Measurements from ENCODE around the gene MACROD2.
"Not testable (repeated sequence)": the region's sequence is repeated elsewhere in the genome, so short reads cannot be mapped to it uniquely, and the experiment has no call there.

The MACROD2 gene

DNA sequence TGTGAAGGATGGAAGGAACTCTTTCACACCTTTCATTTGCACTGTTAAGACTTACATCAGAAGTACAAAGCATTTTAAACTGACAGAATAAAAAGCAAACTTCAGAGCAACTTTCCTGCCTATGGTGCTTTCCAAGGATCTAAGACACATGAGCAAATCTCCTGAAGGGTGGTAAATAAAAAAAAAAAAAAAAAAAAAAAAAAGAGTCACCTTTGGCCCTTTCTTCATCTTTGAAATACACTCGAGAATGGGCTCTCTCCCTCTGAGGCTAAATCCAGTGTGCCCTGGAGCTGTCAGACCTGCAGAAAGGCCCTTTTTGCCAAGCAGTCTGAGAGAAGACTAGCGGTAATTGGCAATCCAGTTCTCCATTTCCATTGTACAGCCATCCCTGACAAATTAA, 1455.9 kb downstream of the MACROD2 start:
- DNase-seq (ENCODE audit: low read depth), result no peak

DNA sequence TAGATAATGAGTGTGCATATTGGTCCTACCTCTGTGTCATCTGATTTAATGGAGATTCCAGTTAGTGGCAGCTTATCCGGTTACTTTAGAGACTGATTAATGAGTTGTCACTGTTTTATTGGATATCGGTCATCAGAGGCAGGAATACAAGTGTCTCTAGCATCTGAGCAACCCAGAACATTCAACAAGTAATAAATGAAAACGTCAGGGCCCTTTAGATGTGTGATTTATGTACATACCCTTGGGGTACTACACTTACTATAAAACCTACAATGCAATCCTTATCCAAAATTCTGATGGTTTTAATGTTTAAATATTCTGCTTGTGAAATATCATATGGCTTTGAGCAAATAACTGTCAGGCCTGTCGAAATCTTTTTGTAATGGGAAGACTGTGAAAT, 1460.0 kb downstream of the MACROD2 start:
- peak; percentile 24 for DNase-seq (ENCODE audit: low read depth)

DNA sequence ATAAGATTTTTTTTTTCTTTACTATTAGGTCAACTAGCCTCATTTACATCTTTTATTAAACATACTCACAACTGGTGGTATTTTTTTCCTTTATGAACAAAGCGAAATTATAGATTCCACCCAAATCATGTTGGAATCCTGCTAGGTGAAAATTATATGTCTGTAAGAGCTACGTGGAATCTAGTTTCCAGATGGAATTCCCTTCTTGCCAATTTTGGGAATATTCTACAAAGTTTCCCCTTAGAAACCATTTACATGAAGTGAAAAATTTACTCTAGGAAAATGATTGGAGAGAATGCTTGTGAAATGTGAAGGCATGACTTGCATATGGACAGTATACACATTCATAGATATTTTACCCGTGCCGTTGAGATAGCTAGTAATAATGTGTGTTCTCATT, 1466.6 kb downstream of the MACROD2 start:
- DNase-seq (ENCODE audit: low read depth), result no peak

DNA sequence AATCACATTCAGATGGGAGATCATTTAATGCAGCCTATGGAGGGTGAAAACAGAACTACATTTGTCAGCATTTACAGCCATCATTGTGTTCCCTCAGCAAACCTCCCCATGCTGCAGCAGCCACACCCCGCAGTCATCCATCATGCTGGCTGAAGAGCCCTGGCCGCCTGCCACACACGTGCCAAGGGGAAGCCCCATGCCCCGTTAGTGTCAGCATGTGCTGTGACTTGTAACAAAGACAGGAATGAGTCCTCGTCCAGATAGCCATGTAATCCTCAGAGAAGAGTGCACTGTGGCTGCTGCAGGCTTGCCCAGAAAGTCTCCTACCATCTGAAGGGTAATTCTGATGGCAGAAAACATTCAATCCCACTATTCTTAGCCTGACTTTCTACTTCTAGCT, 1480.2 kb downstream of the MACROD2 start:
- DNase-seq (ENCODE audit: low read depth), result no peak

DNA sequence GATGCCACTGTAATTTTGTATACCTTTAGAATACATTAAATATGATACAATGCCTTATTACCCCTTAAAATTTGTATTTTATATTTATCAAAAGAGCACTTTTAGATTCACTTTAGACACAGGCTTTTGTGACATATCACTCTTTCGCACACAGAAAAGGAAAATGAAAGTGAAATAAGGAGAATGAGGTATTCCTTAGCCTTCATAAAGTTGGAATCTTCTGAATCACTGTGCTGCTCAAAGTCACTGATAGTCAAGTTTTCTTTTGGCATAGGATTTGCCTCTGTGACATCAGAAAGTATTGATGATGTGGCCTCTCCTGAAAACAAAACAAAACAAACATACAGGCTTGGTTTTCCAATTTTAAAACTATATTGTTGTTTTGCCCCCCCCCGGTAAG, 1480.9 kb downstream of the MACROD2 start:
- DNase-seq (ENCODE audit: low read depth), result no peak

DNA sequence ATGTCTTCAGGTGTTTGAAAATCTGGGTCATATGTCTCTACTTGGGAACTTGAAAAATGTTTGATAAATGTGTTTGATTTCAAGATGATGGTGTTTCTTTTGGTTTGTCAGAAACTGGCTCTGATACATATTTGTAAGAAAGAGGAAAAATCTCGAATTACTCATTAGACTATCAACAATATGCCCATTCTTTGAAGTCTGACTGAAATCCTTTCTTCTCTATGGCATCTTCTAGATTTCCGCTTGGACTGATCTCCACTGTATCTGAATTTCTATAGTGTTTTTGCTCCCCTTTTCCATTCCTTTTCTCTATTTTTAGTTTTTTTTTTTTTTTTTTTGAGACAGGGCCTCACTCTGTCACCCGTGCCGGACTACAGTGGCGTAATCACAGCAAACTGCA, 1481.5 kb downstream of the MACROD2 start:
- DNase-seq (ENCODE audit: low read depth), result no peak

DNA sequence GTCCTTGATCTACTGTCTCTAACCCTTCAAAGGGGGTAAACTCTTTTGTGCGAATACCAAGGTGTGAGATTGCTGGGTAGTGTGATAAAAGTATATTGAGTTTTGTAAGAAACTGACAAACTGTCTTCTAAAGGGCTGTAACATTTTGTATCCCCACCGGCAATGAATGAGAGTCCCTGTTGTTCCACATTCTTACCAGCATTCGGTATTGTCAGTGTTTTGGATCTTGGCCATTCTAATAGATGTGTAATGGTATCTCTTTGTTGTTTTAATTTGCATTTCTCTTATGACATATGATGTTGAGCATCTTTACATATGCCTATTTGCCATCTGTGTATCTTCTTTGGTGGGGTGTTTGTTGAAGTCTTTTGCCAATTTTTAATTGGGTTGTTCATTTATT, 1487.2 kb downstream of the MACROD2 start:
- DNase-seq (ENCODE audit: low read depth), result no peak

DNA sequence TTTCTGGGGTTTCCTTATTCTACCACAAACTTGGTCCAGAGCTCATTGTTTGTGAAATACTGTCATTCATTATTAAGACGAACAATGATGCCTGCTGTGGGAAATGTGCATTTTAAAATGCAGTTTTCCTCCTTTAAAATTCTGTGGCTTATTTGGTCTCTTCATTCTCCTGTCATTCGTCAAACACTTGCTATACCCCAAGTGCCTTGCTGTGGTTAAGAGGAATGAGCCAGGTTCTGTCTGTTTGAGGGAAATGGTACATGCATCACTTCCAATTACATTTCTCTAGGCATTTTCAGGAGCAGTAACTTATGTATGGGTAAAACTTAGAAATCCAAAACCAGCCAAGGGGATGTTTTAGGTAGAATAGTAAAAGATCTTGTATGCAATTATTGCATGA, 1490.2 kb downstream of the MACROD2 start:
- no peak for DNase-seq (ENCODE audit: low read depth)

DNA sequence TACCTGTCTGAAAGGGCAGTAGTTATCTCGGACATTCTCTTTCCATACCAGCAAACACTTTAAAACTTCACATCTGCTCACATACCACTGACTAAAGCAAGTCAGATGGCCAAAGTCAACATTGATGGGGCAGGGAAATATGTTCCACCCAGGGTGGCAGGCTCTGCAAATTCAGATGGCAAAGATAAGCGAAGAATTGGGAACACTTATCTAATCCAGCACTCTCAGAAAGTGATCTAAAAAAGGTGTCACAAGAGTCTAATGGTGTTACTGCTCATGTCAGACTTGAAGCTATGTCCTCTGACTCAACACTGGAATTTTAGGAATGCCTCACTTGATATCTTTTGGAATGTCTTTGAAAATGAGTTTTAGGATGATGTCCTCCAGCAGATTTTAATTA, 1491.7 kb downstream of the MACROD2 start:
- DNase-seq (ENCODE audit: low read depth), result no peak

DNA sequence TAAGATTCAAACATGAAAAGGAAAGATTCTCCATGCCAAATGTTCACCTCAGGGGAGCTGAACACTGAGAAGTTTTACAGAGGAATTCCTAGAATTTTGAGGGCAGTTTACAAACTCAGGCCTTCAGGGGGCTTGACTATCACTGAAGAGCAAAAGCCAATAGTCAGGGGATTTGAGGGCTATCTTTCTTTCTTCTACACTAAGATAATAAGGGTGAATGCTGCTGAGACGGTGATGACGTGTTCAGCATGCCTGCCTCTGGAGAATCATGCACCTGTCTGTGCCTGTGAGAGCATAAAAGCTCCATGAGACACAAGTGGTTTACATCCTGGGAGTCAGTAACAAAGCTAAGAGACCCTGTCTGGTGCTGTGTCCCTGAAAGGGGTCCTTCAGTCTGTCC, 1492.4 kb downstream of the MACROD2 start:
- DNase-seq (ENCODE audit: low read depth), result no peak

DNA sequence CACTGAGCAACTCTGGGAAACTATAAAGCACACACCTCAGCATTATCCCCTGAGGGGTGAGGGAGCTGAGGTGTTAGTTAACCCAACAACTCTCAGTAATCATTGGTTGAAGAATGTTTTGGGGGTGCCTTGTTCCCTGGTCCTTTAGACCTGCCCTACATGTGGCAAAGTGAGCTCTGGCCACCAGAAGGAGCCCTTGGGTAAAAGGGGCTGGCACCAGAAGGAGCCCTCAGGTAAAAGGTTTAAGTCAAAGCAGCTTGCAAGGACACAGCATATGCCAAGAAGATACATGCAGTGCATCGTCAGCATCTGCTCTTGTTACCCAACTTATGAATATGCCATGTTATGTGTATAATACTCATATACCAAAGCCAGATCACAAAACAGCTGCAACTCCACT, 1496.3 kb downstream of the MACROD2 start:
- DNase-seq (ENCODE audit: low read depth), result no peak

DNA sequence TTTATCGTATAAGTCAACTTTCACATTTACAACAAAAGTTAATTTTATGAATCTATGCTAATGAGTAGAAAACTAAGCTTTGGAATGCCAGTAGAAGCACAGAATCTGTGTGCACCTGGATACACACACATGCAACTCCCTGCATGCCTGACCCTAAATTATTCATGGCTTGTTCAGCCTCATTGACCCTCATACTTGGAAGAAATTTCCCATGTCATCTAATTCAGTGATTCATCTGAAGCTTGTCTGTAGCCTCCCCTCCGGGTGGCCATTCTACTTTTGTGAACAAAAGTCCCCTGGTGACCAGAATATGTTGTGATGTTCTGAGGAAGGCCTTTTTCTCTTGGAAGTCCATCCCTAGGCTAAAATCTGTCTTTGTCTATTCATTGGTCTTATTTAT, 1499.5 kb downstream of the MACROD2 start:
- no peak for DNase-seq (ENCODE audit: low read depth)

DNA sequence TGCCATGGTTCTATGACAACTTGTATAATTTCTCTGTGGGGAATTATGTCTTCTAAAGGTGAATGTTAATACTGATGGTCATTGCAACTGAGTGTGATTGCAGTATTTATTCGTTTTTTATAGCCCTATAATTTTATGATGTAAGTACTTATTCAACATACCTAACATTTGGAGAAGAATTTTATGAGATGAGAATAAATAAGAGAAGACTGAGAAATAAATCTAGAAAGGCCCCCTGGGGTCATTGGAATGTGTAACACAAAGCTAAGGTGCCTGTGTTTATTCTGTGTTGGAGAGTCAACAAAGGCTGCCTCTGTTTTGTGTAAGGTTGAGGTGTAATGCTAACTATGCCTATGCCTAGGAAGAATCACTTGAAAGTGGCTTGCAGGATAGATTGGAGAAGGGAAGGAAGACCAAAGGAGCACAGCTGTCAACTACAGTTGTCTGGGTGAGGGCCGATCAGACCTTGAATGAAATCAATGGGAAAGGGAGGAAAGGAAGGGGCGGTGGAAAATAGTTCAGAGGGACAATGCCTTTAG, 1501.3 kb downstream of the MACROD2 start:
- no peak for DNase-seq (ENCODE audit: low read depth)

DNA sequence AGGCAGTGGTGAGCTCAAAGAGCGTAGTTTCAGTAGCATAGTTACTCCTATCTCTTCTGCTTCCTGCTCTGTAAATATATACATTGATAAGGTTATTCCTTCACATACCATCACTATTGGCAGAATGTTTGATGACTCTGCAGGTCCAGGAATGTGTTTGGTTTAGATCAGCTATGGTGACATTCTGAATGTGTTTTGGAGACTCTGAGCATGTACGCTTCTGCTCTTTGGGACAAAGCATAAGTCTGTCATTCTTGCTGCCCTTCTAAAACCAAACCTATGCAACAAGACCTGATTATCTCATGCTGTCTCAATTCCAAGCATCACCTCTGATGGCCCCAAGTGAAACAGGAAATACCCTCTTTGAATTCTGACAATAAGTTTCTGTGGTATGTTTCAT, 1503.6 kb downstream of the MACROD2 start:
- no peak for DNase-seq (ENCODE audit: low read depth)

DNA sequence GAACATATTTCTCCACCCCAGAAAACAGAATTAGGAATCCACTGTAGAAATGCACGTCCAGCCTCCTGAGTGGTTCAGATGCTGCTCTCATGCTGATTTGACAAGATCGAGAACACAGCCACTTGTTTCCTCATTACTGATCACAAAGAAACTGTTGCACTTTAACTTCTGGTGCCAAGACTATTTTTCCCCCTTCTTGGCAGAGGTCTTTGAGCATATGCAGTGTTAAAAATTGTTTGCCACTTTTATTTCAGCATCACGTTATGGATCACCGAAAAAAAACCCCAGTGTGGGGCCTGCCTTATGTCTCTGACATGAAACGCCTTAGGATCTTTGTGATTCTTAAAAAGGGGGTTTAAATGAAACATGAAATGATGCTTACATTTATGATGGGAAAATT, 1511.0 kb downstream of the MACROD2 start:
- DNase-seq (ENCODE audit: low read depth), result no peak

DNA sequence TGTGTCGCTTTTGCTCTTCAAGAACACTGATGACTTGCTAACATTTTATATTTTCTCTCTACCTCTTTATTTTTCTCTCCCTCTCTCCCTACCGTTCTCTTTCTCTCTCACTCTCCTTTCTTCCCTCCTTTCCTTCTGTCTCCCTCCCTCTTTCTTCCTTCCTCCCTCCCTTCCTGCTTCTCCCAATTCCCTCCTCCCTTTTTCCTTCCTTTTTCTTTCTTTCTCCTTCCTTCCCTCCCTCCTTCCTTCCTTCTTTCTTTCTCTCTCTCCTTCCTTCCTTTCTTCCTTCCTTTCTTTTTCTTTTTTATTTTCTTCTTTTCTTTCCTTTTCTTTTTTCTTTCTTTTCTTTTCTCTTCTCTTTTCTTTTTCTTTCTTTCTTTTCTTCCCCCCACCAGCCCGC, 1511.8 kb downstream of the MACROD2 start:
- DNase-seq (ENCODE audit: low read depth), result no peak

DNA sequence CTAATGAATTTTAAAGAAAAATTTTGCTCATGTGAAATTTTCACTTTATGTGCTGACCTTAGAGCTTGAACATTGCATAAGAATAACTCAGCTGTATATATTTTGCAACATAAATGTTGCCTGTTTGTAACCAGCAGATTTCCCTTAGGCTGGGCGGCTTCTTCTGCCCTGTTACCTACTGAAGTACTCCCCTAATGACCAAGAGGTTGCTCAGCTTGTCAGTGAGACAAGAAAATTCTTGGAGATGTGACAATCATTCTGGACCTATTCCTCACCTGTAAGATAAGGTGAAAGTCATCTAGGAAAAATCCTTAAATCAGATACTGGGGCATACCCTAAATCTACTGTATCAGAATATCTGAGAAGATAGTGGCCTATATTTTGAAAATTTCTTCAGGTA, 1516.2 kb downstream of the MACROD2 start:
- DNase-seq (ENCODE audit: low read depth), result no peak

DNA sequence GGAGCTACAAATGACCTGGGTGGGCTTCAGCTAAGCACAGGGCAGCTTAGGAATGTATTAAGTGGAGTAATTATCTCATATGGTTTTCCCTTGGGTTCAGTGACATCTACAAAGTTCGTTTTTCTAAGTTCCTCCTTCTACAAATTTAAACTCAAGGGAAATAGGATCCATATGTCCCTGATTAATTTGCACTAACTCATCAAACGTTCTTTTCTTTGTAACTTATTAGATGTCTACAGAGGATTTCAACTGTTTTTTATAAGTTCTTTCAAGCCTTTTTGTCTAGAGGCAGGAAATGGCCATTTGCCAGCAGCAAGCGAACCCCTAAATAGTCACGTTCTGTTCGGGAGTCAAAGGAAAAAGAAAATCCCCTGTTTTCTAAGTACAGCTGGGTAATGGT, 1517.6 kb downstream of the MACROD2 start:
- DNase-seq (ENCODE audit: low read depth), result no peak

DNA sequence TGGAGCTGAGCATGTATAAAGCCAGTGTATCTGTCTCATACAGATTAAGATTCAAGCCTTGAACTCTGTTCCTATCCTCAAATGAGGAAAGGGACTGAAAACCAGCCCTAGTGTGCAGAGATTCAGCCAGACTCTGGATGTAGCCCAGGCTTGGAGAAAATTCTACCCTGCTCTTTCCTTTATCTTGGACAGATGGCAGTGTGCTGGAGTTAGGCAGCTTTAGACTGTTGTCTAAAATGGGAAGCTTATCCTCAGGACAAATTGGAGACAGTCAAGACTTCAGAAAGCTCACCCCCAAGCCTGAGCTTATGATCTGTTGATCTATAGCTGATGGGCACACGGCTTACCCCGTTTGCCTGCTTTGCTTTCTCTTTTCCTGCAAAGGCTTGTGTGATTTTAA, 1520.4 kb downstream of the MACROD2 start:
- DNase-seq (ENCODE audit: low read depth), result no peak

DNA sequence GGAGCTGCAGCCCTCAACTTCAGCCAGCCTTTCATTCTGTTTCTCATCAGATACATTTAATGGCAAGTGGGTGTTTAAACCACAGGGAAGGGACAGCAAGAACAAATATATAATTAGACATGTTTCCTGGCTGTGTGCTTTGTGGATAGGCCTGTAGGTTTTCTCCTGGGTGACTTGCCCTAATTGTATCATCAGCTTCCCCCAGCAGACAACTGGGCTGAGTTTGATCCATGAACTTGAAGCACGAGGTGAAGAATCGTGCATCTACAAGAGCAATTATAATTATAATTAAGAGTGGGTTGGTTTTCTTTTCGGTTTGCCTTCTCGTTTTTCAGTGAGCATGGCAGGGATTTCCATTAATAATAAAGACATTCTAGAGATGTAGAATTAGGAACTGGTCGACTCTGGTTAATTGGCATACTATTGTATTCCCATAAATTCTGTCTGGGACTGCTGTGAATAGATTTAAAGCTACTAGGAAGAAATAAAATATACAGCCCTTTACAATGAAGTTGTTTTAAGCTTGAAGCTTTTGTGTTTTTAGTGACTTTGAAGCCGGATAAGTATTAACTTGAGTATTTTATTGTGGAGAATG, 1525.7 kb downstream of the MACROD2 start:
- no peak for DNase-seq (ENCODE audit: low read depth)

DNA sequence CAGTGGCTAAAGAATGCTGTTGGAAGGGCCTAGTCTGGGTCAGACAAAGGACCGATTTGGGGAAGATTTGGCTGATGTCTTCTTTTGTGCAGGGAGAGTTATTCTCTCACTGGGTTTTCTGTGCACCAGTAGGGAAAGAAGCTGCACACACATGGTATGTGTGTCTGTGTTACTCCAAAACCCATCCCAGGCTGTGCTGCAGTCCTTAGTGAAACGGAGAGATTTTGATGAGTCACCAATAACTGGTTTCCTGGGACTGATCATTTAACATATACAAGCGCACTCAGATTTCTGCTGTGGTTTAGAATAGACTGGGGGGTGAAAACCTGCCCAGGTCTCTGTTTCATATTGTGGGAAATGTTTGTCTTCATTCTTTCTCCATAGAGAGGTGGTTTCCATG, 1528.1 kb downstream of the MACROD2 start:
- DNase-seq (ENCODE audit: low read depth), result no peak

DNA sequence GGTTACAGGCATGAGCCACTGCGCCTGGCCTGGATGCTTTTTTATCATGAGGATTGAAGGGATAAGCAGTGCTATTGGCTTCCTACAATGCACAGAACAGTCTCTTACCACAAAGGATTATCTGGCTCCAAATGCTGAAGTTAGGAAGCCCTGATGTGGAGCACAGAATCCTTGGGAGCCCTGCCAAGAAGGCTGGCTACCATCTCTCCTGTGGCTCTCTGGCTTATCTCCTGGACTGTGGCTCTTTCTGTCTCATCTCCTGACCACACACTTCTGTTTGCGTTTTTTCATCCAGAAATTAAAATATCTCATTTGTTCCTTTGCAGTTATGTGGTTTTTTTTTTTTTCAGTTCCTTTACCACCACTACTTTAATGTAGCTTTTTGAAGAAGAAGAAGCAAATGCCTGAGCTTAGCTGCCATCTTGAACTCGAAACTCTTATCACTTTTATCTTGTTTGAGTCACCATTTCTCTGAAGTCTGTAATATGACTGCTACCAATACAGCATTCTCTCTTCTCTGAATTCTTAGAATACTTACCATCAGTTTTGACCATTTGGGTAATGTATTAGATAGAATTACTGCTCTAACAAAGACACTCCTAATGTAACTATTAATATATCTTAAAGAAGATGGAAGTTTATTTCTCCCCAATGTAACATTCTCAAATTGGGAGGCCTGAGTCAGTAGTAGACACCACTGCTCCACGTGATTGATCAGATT, 1533.2 kb downstream of the MACROD2 start:
- DNase-seq (ENCODE audit: low read depth), result no peak

DNA sequence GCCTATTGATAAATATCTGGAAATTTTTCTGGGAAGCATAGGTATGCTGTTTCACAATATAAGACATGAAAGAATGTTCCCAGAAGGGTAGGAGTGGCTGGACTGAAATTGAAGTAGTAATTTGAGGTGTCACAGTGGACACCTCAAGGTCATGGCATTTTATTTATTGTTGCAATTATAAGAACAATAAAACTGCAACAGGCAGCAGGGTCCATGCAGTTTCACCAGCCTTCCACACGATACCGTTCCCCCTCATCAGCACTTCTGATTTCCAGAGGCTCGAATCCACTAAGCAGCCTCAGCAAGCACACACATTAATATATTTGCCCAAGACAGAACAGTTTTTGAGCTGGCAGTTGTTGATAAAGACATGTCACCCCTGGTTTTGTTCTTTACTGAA, 1540.5 kb downstream of the MACROD2 start:
- no peak for DNase-seq (ENCODE audit: low read depth)

DNA sequence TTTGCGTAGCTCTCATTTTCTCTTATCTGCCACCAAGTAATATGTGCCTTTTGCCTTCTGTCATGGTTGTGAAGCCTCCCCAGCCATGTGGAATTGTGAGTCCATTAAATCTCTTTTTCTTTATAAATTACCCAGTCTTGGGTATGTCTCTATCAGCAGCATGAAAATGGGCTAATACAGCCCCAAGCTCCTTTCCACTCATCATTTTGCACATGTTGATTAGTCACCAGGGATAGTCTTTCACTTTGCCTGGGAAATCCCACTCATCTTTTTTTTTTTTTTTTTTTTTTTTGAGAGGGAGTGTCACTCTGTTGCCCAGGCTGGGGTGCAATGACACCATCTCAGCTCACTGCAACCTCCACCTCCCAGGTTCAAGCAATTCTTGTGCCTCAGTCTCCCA, 1541.9 kb downstream of the MACROD2 start:
- not testable (repeated sequence) for DNase-seq (ENCODE audit: low read depth)

Data from GM04504 (cell line).